ENCODE data around the gene MTREX. TPM values are rescaled to one million over a fixed set of nuclear protein-coding genes. Genes with fewer than 3 reads are reported as not detected.

Gene MTREX
- total RNA-seq, 1 experiment from 2014 or later: 123 TPM

DNA sequence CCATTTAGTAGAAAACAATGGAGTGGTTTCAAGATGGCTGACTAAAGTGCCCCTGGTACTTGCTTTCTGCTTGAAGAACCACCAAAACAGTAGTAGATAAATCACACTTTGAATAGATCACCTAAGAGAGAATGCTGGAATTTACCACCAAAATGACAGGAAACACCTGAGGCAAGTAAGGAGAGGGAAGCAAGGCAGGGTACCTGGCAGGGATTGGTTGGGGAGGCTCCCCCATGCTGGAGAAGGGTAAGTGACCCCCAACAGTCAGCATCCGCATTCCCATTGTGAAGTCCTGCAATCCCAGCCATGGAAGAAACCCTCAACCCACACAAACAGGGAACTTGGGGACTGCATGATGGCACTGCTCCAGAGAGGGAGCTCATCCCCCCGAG, 121.4 kb downstream of the MTREX start:
- H3K18ac ChIP-seq (ENCODE audit: insufficient read length, low read depth, low read length): no peak overlapping the region
- no peak overlapping the region for H3K4ac ChIP-seq (ENCODE audit: low read depth, low read length)
- TF ChIP-seq, protein P1, sequence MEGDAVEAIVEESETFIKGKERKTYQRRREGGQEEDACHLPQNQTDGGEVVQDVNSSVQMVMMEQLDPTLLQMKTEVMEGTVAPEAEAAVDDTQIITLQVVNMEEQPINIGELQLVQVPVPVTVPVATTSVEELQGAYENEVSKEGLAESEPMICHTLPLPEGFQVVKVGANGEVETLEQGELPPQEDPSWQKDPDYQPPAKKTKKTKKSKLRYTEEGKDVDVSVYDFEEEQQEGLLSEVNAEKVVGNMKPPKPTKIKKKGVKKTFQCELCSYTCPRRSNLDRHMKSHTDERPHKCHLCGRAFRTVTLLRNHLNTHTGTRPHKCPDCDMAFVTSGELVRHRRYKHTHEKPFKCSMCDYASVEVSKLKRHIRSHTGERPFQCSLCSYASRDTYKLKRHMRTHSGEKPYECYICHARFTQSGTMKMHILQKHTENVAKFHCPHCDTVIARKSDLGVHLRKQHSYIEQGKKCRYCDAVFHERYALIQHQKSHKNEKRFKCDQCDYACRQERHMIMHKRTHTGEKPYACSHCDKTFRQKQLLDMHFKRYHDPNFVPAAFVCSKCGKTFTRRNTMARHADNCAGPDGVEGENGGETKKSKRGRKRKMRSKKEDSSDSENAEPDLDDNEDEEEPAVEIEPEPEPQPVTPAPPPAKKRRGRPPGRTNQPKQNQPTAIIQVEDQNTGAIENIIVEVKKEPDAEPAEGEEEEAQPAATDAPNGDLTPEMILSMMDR (conservative IDR thresholded peaks at IDR 0.05): no peak
- H3K9me3 ChIP-seq (ENCODE audit: control insufficient read depth, low read depth, low read length): no peaks in the 10 kb centered on the region
- Mint-ChIP-seq H3K27me3 (ENCODE audit: low read depth) (peaks cover 5% of the 10 kb centered on the region; the same call in 1 of the 2 replicates), H3K4me3 (no peak overlapping the region), H3K36me3 (ENCODE audit: insufficient read depth in 1 of 3, low read depth in 3 of 3) (peaks cover 63 to 95% (median 91%) of the 10 kb centered on the region in 3 experiments), H3K9me3 (peaks cover 16 to 36% of the 10 kb centered on the region in 2 experiments; a peak in 4 of 5 replicates), H3K27ac (peak overlapping the region in 1 of 3 experiments; percentile 15; a peak in 1 of 7 replicates), H3K4me1 (peaks cover 7 to 12% of the 10 kb centered on the region in 2 experiments)
- no peak overlapping the region for H4K5ac ChIP-seq (ENCODE audit: insufficient read length, low read depth, low read length)
- no peak overlapping the region for H3K9ac ChIP-seq (ENCODE audit: extremely low read depth, insufficient read length, low read length)
- no peaks in the 10 kb centered on the region for H3K79me1 ChIP-seq (ENCODE audit: insufficient read depth, low read depth, low read length, poor library complexity, severe bottlenecking)
- DNase-seq: no peak
- no peaks in the 10 kb centered on the region for H3K23me2 ChIP-seq (ENCODE audit: insufficient read length, low read depth, low read length, poor library complexity, severe bottlenecking)
- H2BK12ac ChIP-seq (ENCODE audit: insufficient read length, low read depth, low read length): no peak overlapping the region
- H3K4me2 ChIP-seq (ENCODE audit: insufficient read depth, insufficient read length, low read length): no peak overlapping the region
- no peaks in the 10 kb centered on the region for H3K27me3 ChIP-seq (ENCODE audit: insufficient read depth, low read length)
- no peak overlapping the region for H2AK5ac ChIP-seq (ENCODE audit: insufficient read length, low read length)
- H2BK120ac ChIP-seq (ENCODE audit: low read depth, low read length, poor library complexity, severe bottlenecking): no peak overlapping the region
- H2BK5ac ChIP-seq (ENCODE audit: insufficient read length, low read length): no peak overlapping the region
- H4K20me1 ChIP-seq (ENCODE audit: control insufficient read depth, insufficient read depth, insufficient read length): no peaks in the 10 kb centered on the region
- H4K8ac ChIP-seq (replicated peaks; ENCODE audit: insufficient read length, low read depth, low read length): no peak overlapping the region
- H3K27ac ChIP-seq (ENCODE audit: insufficient read length, low read depth, low read length): no peak overlapping the region
- no peak overlapping the region for H3K14ac ChIP-seq (ENCODE audit: insufficient read depth, low read length)
- H2BK15ac ChIP-seq (ENCODE audit: low read depth, low read length): no peak overlapping the region
- H3K4me1 ChIP-seq (ENCODE audit: insufficient read depth, low read length): no peaks in the 10 kb centered on the region
- H4K91ac ChIP-seq (ENCODE audit: insufficient read length, low read depth, low read length): no peak overlapping the region
- no peak overlapping the region for H2BK20ac ChIP-seq (ENCODE audit: low read depth, low read length, poor library complexity, severe bottlenecking)
- no peak overlapping the region for H3K56ac ChIP-seq (ENCODE audit: insufficient read length, low read depth, low read length)
- no peak overlapping the region for H3K23ac ChIP-seq (ENCODE audit: insufficient read length, low read depth, low read length)
- no peak overlapping the region for H3T11ph ChIP-seq (ENCODE audit: low read length)
- H3K79me2 ChIP-seq (ENCODE audit: insufficient read depth, low read length): no peaks in the 10 kb centered on the region
- no peak overlapping the region for H2AFZ ChIP-seq (ENCODE audit: low read length)
- WGBS (ENCODE audit: extremely low coverage, insufficient read length, low lambda C conversion rate): no CpG with 5 or more reads among the region's 2 CpGs
